Hematopoietic multipotent progenitor cell (in vitro differentiated cells): ENCODE data around the gene GPC6. TPM values are rescaled to one million over a fixed set of nuclear protein-coding genes. Genes with fewer than 3 reads are reported as not detected.

Experiments
- DNase-seq, 3 donors: peaks; one replicate each; pipeline ENCODE4 v3.0.0-alpha.2; 2011 to 2015; ENCODE audit warnings: low read depth in 2 of 3, low spot score in 2 of 3
- total RNA-seq: library from RNA; depleted of rRNA; stranded (reverse); fragments of >200 nt; gene quantifications from one replicate; pipeline ENCODE4 v1.2.3, GENCODE V29; 2012

The GPC6 gene
- total RNA-seq, 1 donor: 0.54 TPM

DNA sequence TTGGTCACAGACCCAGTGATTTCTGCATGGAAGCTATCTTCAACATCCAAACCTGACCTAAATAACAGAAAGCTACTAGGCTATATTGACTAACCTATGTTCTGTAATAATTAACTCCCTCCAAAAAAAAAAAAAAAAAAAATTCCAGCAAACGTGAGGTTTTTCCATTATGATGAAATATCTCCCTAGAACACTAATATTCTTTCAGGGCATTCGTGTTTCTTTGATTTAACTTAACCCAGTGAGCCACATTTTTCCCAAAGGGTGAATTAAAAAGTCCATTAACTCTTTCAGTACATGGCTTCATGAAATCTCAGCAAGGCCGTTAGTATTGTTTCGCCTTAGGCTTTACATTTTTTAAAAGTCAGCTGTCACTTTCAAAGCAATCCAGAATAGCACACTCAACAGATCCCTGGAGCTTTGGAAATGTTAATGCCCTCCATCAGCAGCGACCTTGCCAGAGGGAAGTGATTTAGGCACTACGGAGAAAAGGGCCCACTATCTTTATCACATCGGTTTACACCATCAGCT is 1077.1 kb downstream of the GPC6 start:
- no peak for DNase-seq

- DNase-seq: no peak
Observed at GRCh38 chr13:94305033-94305432, 1078.4 kb downstream of the GPC6 start.

DNA sequence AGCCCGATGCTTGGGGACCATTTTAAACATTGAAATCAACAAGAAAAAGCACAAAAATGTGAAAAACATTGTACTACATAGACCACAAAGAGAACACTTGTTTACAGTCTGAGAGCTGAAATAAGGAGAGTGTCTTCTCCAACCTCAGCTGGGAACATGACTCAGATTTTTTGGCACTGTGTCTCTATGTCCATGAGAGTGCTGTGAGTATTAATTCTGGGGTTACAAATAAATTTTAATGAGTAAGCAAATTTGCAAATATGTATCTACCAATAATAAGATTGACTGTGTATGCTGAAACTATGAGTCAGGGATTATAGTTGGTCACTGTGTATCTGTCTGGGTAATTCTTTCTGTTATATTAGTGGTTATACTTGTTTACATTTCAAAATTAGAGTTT is 1078.9 kb downstream of the GPC6 start:
- no peak for DNase-seq

DNA sequence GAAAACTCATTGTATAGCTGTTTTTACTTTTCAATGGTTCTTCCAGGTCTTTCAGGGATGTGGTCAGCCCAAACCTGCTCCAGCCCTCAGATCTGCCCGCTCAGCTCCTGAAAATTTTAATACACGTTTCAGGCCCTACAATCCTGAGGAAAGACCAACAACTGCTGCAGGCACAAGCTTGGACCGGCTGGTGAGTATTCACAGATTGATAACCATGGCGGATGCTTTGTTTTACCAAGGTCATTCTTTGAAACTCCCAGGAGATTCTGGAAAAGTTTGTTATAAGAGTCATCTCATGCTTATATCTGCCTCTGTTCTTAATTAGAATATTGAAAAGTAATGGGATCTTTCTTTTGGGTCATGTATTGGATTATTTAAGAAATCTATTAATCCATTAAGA is 1079.3 kb downstream of the GPC6 start:
- DNase-seq: no peak

DNA sequence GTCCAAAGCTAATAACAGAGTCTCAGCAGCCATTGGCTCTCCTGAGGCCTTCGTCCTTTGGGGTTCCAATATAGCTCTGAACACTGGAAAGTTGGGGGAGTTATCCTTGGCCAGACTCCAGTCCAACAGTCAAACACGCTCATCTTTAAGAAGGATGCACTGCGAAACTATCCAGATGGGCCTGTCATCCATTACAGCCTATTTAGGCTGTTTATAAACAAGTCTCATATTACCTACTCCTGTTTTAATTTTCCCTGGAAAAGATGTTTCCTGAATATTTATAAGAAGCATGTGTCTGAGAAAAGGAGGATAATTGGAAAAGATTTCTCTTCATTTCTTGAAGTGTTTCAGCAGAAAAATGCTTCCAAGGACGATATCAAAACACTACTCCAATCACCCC is 1082.2 kb downstream of the GPC6 start:
- DNase-seq: no peak

DNA sequence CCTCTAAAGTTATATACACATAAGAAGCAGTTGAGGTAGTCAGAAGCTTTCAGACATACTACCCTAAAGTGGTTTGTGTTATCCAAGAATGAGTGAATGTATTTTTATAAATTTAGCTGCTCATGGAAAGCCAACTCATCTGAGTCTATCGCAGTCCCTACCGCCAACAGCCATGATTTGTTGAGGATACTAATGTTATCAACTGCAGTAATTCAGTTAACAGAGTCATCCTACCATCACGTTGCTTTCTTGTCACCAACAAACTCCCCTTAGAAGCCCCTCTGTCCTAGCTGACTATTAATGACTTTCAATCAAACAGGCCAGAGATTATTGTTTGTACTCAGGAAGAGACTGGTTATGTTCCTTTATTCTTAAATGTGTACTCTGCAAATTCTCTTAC is 1083.0 kb downstream of the GPC6 start:
- no peak for DNase-seq

- DNase-seq: no peak
Observed at GRCh38 chr13:94309997-94310855, 1083.6 kb downstream of the GPC6 start.

GRCh38 chr13:94311893-94312292 is 1085.3 kb downstream of the GPC6 start:
- no peak for DNase-seq

- no peak for DNase-seq
Observed at GRCh38 chr13:94312511-94313216, 1086.1 kb downstream of the GPC6 start.

DNA sequence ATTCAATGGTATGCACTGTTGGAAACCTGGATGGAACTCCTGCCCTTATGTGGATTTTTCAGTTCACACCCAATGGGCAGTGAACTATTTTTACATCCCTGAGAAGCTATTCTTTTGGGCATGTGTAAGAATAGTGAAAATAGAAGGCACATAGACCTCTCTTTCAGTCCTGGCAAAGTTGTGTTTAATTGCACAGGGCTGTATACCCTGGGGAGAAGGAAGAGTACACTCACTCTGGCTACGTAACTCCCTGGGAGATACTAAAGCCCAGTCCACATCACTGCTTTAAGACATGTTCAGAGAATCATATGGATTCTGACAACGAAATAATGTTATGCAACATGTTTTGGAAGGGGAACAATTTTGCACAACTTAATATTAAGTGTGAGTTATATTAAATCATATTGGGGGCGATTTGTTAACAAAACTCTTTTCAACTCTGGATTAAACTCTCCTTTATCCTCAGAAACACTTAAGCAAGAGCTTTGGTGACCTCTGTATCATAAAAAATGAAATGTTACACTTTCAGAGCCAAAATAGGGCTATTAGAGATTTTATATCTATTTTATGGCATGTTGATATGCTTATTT is 1086.8 kb downstream of the GPC6 start:
- no peak for DNase-seq

- DNase-seq: no peak
Observed at GRCh38 chr13:94313926-94314325, 1087.3 kb downstream of the GPC6 start.

- no peak for DNase-seq
Observed at GRCh38 chr13:94315188-94315587, 1088.6 kb downstream of the GPC6 start.

GRCh38 chr13:94317063-94317491 is 1090.5 kb downstream of the GPC6 start:
- DNase-seq: no peak

DNA sequence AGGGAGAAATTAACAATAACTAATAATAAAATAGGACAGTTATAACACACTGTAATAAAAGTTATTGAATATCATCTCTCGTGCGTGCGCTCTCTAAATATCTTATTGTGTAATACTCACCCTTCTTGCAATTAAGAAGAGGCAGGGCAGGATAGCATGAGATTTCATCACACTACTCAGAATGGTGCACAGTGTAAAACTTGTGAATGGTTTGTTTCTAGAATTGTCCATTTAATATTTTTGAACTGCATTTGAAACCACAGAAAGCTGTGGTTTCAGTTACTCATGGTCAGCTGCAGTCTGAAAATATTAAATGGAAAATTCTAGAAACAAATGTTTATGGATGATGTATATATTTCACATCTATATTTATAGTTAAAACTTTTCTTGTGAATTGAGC is 1091.8 kb downstream of the GPC6 start:
- no peak for DNase-seq

DNA sequence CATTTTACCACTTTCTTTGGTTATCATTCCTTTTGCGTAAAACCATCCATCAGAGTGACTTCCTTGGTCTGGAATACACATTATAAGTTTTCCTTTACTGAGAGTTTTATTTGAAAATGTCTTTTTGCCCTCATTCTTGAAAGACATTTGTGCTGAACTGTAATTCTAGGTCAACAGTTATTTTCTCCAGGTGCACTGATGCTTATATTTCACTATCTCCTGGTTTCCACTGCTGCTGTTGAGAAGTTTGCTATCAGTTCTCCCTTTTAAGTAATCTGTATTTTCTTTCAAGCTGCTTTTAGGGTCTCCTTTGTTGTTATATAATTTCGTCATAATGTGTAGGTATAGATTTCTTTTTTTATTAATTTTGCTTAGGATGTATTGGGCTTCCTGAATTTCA is 1092.9 kb downstream of the GPC6 start:
- no peak for DNase-seq

GRCh38 chr13:94322925-94323763 is 1096.5 kb downstream of the GPC6 start:
- DNase-seq: peak in 1 of 3 donors; percentile 9

- peak in 2 of 3 donors; percentile 21 to 51 for DNase-seq
Observed at GRCh38 chr13:94323764-94324758, 1097.5 kb downstream of the GPC6 start.

DNA sequence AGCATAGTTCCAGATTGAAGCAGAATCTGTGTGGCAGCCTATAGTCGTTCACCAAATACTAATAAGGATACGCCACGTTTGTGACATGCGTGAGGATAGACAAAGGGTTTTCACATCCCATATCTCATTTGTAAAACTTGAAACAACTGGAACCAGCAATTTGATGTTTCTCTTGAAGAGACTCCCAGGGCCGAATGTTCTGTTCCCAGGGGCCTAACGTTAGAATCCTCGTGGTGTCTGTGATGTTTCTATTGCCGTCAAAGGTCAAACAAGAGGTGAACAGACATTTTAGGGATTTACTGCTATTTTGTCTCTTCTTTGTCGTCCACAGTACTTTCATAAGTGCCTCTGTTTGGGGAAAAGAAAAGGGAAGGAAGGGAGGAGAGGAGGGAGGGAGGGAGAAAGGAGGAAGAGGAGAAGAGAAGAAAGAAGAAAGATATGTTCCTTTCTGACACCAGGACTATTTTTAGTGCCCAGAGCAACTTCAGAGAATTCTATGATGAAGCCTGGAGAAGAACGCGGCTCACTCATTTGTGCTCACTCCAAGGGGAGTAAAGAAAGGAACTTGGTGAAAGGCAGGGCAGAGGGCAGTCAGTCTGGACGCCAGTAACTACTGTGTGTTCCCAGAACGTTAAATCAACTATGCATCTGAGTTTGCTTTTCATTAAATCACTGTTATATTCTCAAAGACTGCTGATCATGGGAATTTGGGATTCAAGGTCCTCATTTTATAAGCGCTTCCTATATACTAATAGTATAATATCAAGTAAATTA is 1098.3 kb downstream of the GPC6 start:
- DNase-seq: no peak

- DNase-seq: no peak
Observed at GRCh38 chr13:94325650-94326049, 1099.0 kb downstream of the GPC6 start.
